Measurements from ENCODE around the gene TGM4.

GRCh38 chr3:44874308-44874707 is at the start of gene TGM4:
- no peak for TF ChIP-seq CTCF (IDR thresholded peaks at IDR 0.05)
- TF ChIP-seq POLR2A (IDR thresholded peaks at IDR 0.05), result no peak

Measured in uterus (tissue), 2 donors.